Liver (tissue), 9 donors: Measurements from ENCODE around the gene TRMT11. TPM values are rescaled to one million over a fixed set of nuclear protein-coding genes. Genes with fewer than 3 reads are reported as not detected.

ENCODE experiments used
- DNase-seq: peaks from one replicate; pipeline ENCODE4 v3.0.0-alpha.2; 2017; ENCODE audit warnings: low spot score
- H3K27ac ChIP-seq, 2 donors: one replicate each; pipeline ENCODE4 v1.7.0; 2013; ENCODE audit warnings: inconsistent platforms in 2 of 2, low read length in 2 of 2, control low read depth in 1 of 2, low read depth in 1 of 2, mild to moderate bottlenecking in 1 of 2
- H3K27me3 ChIP-seq, 4 donors: one replicate each; pipeline versions ENCODE4 v1.6.1 to v1.7.0; 2013; ENCODE audit warnings: low read length in 3 of 4, inconsistent platforms in 1 of 4, mild to moderate bottlenecking in 1 of 4, moderate library complexity in 1 of 4; ENCODE audit not compliant: control insufficient read depth in 4 of 4, insufficient read depth in 4 of 4
- H3K36me3 ChIP-seq, 4 donors: one replicate each; pipeline versions ENCODE4 v1.6.1 to v1.7.0; 2013; ENCODE audit warnings: low read length in 3 of 4, mild to moderate bottlenecking in 3 of 4, low read depth in 1 of 4, moderate library complexity in 1 of 4; ENCODE audit not compliant: control insufficient read depth in 4 of 4, insufficient read depth in 3 of 4
- H3K4me1 ChIP-seq, 4 donors: one replicate each; pipeline versions ENCODE4 v1.6.1 to v1.7.0; 2013; ENCODE audit warnings: low read length in 3 of 4, mild to moderate bottlenecking in 3 of 4, moderate library complexity in 1 of 4; ENCODE audit not compliant: control insufficient read depth in 4 of 4, insufficient read depth in 4 of 4
- H3K4me3 ChIP-seq, 3 donors: one replicate each; pipeline versions ENCODE4 v1.6.1 to v1.7.0; 2013; ENCODE audit warnings: low read length in 3 of 3, control low read depth in 1 of 3, low read depth in 1 of 3, mild to moderate bottlenecking in 1 of 3
- H3K9ac ChIP-seq, 2 donors: one replicate each; pipeline ENCODE4 v1.7.0; 2013; ENCODE audit warnings: low read length in 2 of 2, mild to moderate bottlenecking in 2 of 2, moderate library complexity in 2 of 2, control low read depth in 1 of 2, low read depth in 1 of 2
- H3K9me3 ChIP-seq, 4 donors: one replicate each; pipeline versions ENCODE4 v1.6.1 to v1.7.0; 2013; ENCODE audit warnings: low read length in 3 of 4; ENCODE audit not compliant: control insufficient read depth in 4 of 4
- ATF3 ChIP-seq: IDR thresholded peaks from 2 replicates; pipeline ENCODE4 v1.6.1; 2016; ENCODE audit warnings: antibody characterized with exemption
- CTCF ChIP-seq: fragments of 150-350 bp; IDR thresholded peaks from 2 replicates; pipeline ENCODE4 v1.5.1; 2017; ENCODE audit warnings: improper control_type of control experiment, low read depth, low read length; ENCODE audit not compliant: missing input control
- FOXA1 ChIP-seq: IDR thresholded peaks from 2 replicates; pipeline ENCODE4 v1.6.1; 2016; ENCODE audit warnings: antibody characterized with exemption
- FOXA2 ChIP-seq: IDR thresholded peaks from 2 replicates; pipeline ENCODE4 v1.6.1; 2016; ENCODE audit warnings: antibody characterized with exemption
- HNF4A ChIP-seq, 2 donors: conservative IDR thresholded peaks; 2 replicates each; pipeline ENCODE4 v1.6.1; 2016; ENCODE audit warnings: antibody characterized with exemption in 2 of 2, mild to moderate bottlenecking in 2 of 2
- HNF4G ChIP-seq: IDR thresholded peaks from 2 replicates; pipeline ENCODE4 v1.6.1; 2016; ENCODE audit warnings: antibody characterized with exemption
- SP1 ChIP-seq: IDR thresholded peaks from 2 replicates; pipeline ENCODE4 v1.6.1; 2018; ENCODE audit warnings: antibody characterized with exemption, mild to moderate bottlenecking
- TAF1 ChIP-seq: conservative IDR thresholded peaks from 2 replicates; pipeline ENCODE4 v1.6.1; 2016; ENCODE audit warnings: antibody characterized with exemption, mild to moderate bottlenecking
- YY1 ChIP-seq: IDR thresholded peaks from 2 replicates; pipeline ENCODE4 v1.6.1; 2016; ENCODE audit warnings: antibody characterized with exemption, mild to moderate bottlenecking
- ZBTB33 ChIP-seq: IDR thresholded peaks from 2 replicates; pipeline ENCODE4 v1.6.1; 2016; ENCODE audit warnings: antibody characterized with exemption
- WGBS: extraction: QIAGEN DNeasy Blood & Tissue Kit; methylation state at CpG from one replicate; pipeline ENCODE4 v1.1.7; 2013; 5-methylcytosine and 5-hydroxymethylcytosine counted together
- polyA plus RNA-seq, 2 donors: library from polyadenylated mRNA; stranded (reverse) in 1 of 2; unstranded in 1 of 2; fragments of 200-250 nt in 1 of 2; fragments of >200 nt in 1 of 2; fragmentation: Nextera tagmentation in 1 of 2; extraction: Ambion mirVana in 1 of 2; gene quantifications; one replicate each; pipeline versions ENCODE4 v1.2.1 to v1.2.3, GENCODE V29; 2013 to 2015
- total RNA-seq, 2 donors: library from RNA; depleted of rRNA; stranded (reverse); fragments of >200 nt; gene quantifications; one replicate each; pipeline ENCODE4 v1.2.3, GENCODE V29; 2014
- TF ChIP-seq, protein P1 (sequence below): IDR thresholded peaks from 2 replicates; pipeline ENCODE4 v1.6.1; 2016; ENCODE audit warnings: antibody characterized with exemption, mild to moderate bottlenecking
- TF ChIP-seq, protein P2 (sequence below): IDR thresholded peaks from 2 replicates; pipeline ENCODE4 v1.6.1; 2016; ENCODE audit warnings: antibody characterized with exemption
- donor health status: healthy.
- donor health status: healthy.
- donor health status: healthy.
- donor health status: healthy.
- donor health status: healthy.

Gene TRMT11
- total and polyA plus RNA-seq, 4 donors, result 9.9 to 82.3 (median 17.2) TPM

DNA sequence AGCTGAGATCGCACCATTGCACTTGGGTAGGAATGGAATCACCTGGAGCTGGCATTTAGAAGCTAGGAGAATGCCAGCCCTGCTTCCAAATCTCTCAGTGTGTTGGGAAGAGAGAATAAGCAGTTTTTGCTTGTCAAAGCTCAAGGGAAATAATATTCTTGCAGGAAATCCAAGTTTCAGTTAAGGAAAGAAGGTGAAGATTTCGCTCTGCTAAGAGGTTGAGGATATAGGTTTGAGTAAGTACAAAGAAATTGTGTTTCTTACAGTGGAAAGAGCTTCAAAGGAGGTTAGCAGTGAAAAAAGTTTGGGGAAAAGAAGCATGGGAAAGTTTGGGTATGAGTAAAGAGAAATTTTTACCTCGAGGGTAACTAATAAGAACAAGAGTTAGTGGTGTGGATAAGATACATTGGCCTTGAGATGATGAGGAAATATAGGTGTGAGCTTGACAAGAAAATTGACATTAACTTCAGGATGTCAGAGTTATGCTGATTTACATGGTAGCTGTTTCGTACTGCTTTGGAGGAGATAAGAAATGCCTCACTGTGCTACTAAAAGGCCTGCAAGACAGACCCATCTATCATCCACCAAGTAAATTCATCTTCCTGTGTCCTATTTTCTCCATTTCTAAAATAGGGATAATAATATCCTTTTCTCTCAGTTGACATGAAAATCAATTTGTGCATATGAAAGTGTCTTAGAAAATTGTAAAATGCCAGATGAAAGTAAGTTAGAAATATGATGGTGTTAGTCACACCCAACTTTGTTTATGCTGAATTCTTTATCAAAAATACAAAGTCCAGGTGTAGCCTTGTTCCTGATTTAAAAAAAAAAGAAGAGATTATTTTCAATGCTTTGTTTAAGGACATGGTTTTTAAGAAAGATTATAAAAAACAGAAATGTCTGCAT lies 42.6 kb upstream of the TRMT11 start:
- H3K9me3 ChIP-seq, result no peaks in the 10 kb centered on the region
- H3K9ac ChIP-seq, result peak overlapping the region in 1 of 2 donors; percentile 50
- TF ChIP-seq FOXA1, result no peak
- no peak for TF ChIP-seq CTCF
- TF ChIP-seq, protein P1, sequence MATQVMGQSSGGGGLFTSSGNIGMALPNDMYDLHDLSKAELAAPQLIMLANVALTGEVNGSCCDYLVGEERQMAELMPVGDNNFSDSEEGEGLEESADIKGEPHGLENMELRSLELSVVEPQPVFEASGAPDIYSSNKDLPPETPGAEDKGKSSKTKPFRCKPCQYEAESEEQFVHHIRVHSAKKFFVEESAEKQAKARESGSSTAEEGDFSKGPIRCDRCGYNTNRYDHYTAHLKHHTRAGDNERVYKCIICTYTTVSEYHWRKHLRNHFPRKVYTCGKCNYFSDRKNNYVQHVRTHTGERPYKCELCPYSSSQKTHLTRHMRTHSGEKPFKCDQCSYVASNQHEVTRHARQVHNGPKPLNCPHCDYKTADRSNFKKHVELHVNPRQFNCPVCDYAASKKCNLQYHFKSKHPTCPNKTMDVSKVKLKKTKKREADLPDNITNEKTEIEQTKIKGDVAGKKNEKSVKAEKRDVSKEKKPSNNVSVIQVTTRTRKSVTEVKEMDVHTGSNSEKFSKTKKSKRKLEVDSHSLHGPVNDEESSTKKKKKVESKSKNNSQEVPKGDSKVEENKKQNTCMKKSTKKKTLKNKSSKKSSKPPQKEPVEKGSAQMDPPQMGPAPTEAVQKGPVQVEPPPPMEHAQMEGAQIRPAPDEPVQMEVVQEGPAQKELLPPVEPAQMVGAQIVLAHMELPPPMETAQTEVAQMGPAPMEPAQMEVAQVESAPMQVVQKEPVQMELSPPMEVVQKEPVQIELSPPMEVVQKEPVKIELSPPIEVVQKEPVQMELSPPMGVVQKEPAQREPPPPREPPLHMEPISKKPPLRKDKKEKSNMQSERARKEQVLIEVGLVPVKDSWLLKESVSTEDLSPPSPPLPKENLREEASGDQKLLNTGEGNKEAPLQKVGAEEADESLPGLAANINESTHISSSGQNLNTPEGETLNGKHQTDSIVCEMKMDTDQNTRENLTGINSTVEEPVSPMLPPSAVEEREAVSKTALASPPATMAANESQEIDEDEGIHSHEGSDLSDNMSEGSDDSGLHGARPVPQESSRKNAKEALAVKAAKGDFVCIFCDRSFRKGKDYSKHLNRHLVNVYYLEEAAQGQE, result no peak
- no peak for TF ChIP-seq HNF4A (conservative IDR thresholded peaks at IDR 0.05)
- TF ChIP-seq, protein P2, sequence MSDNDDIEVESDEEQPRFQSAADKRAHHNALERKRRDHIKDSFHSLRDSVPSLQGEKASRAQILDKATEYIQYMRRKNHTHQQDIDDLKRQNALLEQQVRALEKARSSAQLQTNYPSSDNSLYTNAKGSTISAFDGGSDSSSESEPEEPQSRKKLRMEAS, result no peak
- no peak for TF ChIP-seq ATF3
- no peak for TF ChIP-seq ZBTB33
- H3K27ac ChIP-seq, result peak overlapping the region; percentile 66 to 83
- H3K27me3 ChIP-seq, result no peaks in the 10 kb centered on the region
- no peak overlapping the region for H3K4me3 ChIP-seq
- H3K36me3 ChIP-seq, result no peaks in the 10 kb centered on the region
- H3K4me1 ChIP-seq, result peaks cover 4 to 22% (median 20%) of the 10 kb centered on the region in 4 donors
- 82% methylated on average over 4 of the region's 4 CpGs for WGBS
- no peak for DNase-seq

DNA sequence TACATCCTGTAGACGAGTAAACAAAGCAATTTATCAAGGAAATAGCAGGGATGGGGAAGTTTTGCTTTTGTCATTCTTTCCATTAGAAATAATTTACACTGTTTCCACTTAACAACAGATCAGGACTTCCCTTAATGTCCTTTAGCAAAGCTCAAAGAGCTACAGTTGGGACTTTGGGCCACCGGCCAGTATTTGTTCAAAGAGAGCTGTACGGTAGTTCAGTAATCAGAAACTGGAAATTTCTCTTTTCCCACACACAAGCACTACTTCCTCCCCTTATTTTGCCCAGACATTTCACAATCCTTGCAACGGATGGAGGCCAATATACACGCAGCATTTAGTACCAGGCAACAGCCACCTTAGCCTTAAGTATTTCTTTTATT lies 41.9 kb upstream of the TRMT11 start:
- H3K27ac ChIP-seq, result peak overlapping the region; percentile 66 to 83
- no peak for DNase-seq
- H3K36me3 ChIP-seq, result no peaks in the 10 kb centered on the region
- WGBS, result 3% methylated on average over 5 of the region's 5 CpGs
- H3K4me3 ChIP-seq, result no peak overlapping the region
- H3K9ac ChIP-seq, result peak overlapping the region in 1 of 2 donors; percentile 17
- H3K4me1 ChIP-seq, result peaks cover 4 to 22% (median 20%) of the 10 kb centered on the region in 4 donors
- H3K27me3 ChIP-seq, result no peaks in the 10 kb centered on the region
- H3K9me3 ChIP-seq, result no peaks in the 10 kb centered on the region
- TF ChIP-seq CTCF (no peak), SP1 (peak; percentile 92), ZBTB33 (peak; percentile 88), FOXA2 (peak; percentile 54), TAF1 (peak; percentile 24), HNF4G (peak; percentile 53), YY1 (peak; percentile 82)
- TF ChIP-seq, protein P1, result no peak
